IMR-90 (cell line): Measurements from ENCODE around the gene ANKRD33B. TPM values are rescaled to one million over a fixed set of nuclear protein-coding genes. Genes with fewer than 3 reads are reported as not detected.

Experiments
- ATAC-seq: fragments of 200-7000 bp; cut with Tn5 transposase; 2 replicates; pipeline ENCODE4 v1.9.1; 2020; ENCODE audit warnings: low read depth, mild to moderate bottlenecking, moderate library complexity
- BruUV-seq: library from RNA; stranded (reverse); fragments of 400-500 nt; replicated peaks from 2 replicates; lab custom pipeline; 2021; lab: Mats Ljungman, UMichigan
- CTCF ChIA-PET: fragments of 300-600 bp; formaldehyde crosslinking; extraction: SDS; loops from one replicate; lab custom pipeline; 2021; ENCODE audit warnings: antibody characterized with exemption; lab: Yijun Ruan, JAX
- POLR2A ChIA-PET: fragments of 300-600 bp; sonication (Branson Sonifier 250); formaldehyde crosslinking; loops from one replicate; lab custom pipeline; 2022; ENCODE audit warnings: antibody characterized with exemption; ENCODE audit not compliant: unreplicated experiment; lab: Charles Lee
- DNase-seq: peaks from one replicate; pipeline ENCODE4 v3.0.0; 2013
- H2AFZ ChIP-seq: replicated peaks from 2 replicates; pipeline ENCODE3; 2013; ENCODE audit warnings: low read length, mild to moderate bottlenecking; ENCODE audit not compliant: poor library complexity
- H2AK5ac ChIP-seq: 2 replicates; pipeline ENCODE4 v1.6.1; 2013; ENCODE audit warnings: low read depth, low read length, inconsistent platforms
- H2AK9ac ChIP-seq: replicated peaks from 2 replicates; pipeline ENCODE3; 2013; ENCODE audit warnings: mild to moderate bottlenecking, low read depth, low read length, moderate library complexity; ENCODE audit not compliant: poor library complexity
- H2BK120ac ChIP-seq: 2 replicates; pipeline ENCODE4 v1.6.1; 2013; ENCODE audit warnings: low read depth, low read length, inconsistent platforms
- H2BK15ac ChIP-seq: 3 replicates; pipeline ENCODE4 v1.6.1; 2013; ENCODE audit warnings: low read depth, low read length, inconsistent platforms
- H2BK20ac ChIP-seq: 2 replicates; pipeline ENCODE4 v1.6.1; 2013; ENCODE audit warnings: low read depth, mild to moderate bottlenecking, inconsistent platforms, low read length, moderate library complexity
- H2BK5ac ChIP-seq: 2 replicates; pipeline ENCODE4 v1.6.1; 2013; ENCODE audit warnings: mild to moderate bottlenecking, low read depth, low read length, inconsistent platforms; ENCODE audit not compliant: poor library complexity, severe bottlenecking
- H3K14ac ChIP-seq: replicated peaks from 2 replicates; pipeline ENCODE4 v1.6.1; 2013; ENCODE audit warnings: low read depth, low read length, inconsistent platforms
- H3K18ac ChIP-seq: 2 replicates; pipeline ENCODE4 v1.6.1; 2013; ENCODE audit warnings: low read depth, low read length, control low read depth
- H3K23ac ChIP-seq: 2 replicates; pipeline ENCODE4 v1.6.1; 2013; ENCODE audit warnings: low read depth, low read length, inconsistent platforms
- H3K27ac ChIP-seq: 2 replicates; pipeline ENCODE4 v1.5.1; 2013; ENCODE audit warnings: mild to moderate bottlenecking, control low read depth, low read length; ENCODE audit not compliant: insufficient read depth
- H3K27me3 ChIP-seq: 2 replicates; pipeline ENCODE4 v1.6.1; 2013; ENCODE audit warnings: low read length; ENCODE audit not compliant: control insufficient read depth, insufficient read depth
- H3K36me3 ChIP-seq: 2 replicates; pipeline ENCODE4 v1.6.1; 2013; ENCODE audit warnings: low read length, mixed read lengths; ENCODE audit not compliant: control insufficient read depth, insufficient read depth
- H3K4ac ChIP-seq: 2 replicates; pipeline ENCODE4 v1.6.1; 2013; ENCODE audit warnings: low read depth, low read length, inconsistent platforms
- H3K4me1 ChIP-seq: 2 replicates; pipeline ENCODE4 v1.6.1; 2013; ENCODE audit warnings: low read length, mixed read lengths; ENCODE audit not compliant: control insufficient read depth, insufficient read depth
- H3K4me2 ChIP-seq: 2 replicates; pipeline ENCODE4 v1.6.1; 2013; ENCODE audit warnings: low read depth, mild to moderate bottlenecking, control low read depth, low read length, moderate library complexity
- H3K4me3 ChIP-seq: 2 replicates; pipeline ENCODE4 v1.5.1; 2013; ENCODE audit warnings: low read depth, mild to moderate bottlenecking, control low read depth, low read length, moderate library complexity; ENCODE audit not compliant: insufficient read depth
- H3K56ac ChIP-seq: 2 replicates; pipeline ENCODE4 v1.6.1; 2013; ENCODE audit warnings: low read length, inconsistent platforms; ENCODE audit not compliant: insufficient read depth; ENCODE audit errors: extremely low read depth
- H3K79me1 ChIP-seq, 2 experiments: 2 replicates each; pipeline ENCODE4 v1.6.1; 2013; ENCODE audit warnings: low read length in 2 of 2, inconsistent platforms in 1 of 2, low read depth in 1 of 2
- H3K9ac ChIP-seq: 2 replicates; pipeline ENCODE4 v1.6.1; 2013; ENCODE audit warnings: low read depth, low read length, control low read depth
- H3K9me1 ChIP-seq: 2 replicates; pipeline ENCODE4 v1.6.1; 2013; ENCODE audit warnings: low read length, inconsistent platforms; ENCODE audit not compliant: insufficient read depth
- H3K9me3 ChIP-seq: 2 replicates; pipeline ENCODE4 v1.6.1; 2013; ENCODE audit warnings: low read length; ENCODE audit not compliant: control insufficient read depth, insufficient read depth
- H4K20me1 ChIP-seq: 2 replicates; pipeline ENCODE4 v1.6.1; 2013; ENCODE audit warnings: low read length, inconsistent platforms; ENCODE audit not compliant: insufficient read depth
- H4K5ac ChIP-seq: 2 replicates; pipeline ENCODE4 v1.6.1; 2013; ENCODE audit warnings: mild to moderate bottlenecking, low read depth, low read length, control low read depth
- H4K8ac ChIP-seq, 2 experiments: 2 replicates each; pipeline ENCODE4 v1.6.1; 2013; ENCODE audit warnings: low read depth in 2 of 2, low read length in 2 of 2, control low read depth in 1 of 2, inconsistent platforms in 1 of 2
- H4K91ac ChIP-seq: 2 replicates; pipeline ENCODE4 v1.6.1; 2013; ENCODE audit warnings: low read depth, low read length, inconsistent platforms; ENCODE audit not compliant: insufficient read depth
- BHLHE40 ChIP-seq: fragments of 150-350 bp; IDR thresholded peaks from 2 replicates; pipeline ENCODE4 v1.6.1; 2016; ENCODE audit warnings: mild to moderate bottlenecking, low read depth, low read length
- CEBPB ChIP-seq: IDR thresholded peaks from 2 replicates; pipeline ENCODE4 v1.6.1; 2012; ENCODE audit warnings: low read depth, low read length, improper control_type of control experiment
- CTCF ChIP-seq: conservative IDR thresholded peaks from 2 replicates; pipeline ENCODE4 v1.5.1; 2012; ENCODE audit warnings: mild to moderate bottlenecking, low read depth, low read length, improper control_type of control experiment
- ELK1 ChIP-seq: fragments of 150-350 bp; IDR thresholded peaks from 2 replicates; pipeline ENCODE4 v1.6.1; 2016; ENCODE audit warnings: low read depth, mild to moderate bottlenecking, low read length, moderate library complexity, borderline replicate concordance
- FOS ChIP-seq: fragments of 150-350 bp; IDR thresholded peaks from 2 replicates; pipeline ENCODE4 v1.6.1; 2016; ENCODE audit warnings: low read depth, low read length
- MAFK ChIP-seq: IDR thresholded peaks from 2 replicates; pipeline ENCODE4 v1.6.1; 2012; ENCODE audit warnings: low read depth, low read length, improper control_type of control experiment
- MAZ ChIP-seq: IDR thresholded peaks from 2 replicates; pipeline ENCODE4 v1.6.1; 2012; ENCODE audit warnings: low read depth, mild to moderate bottlenecking, low read length, improper control_type of control experiment, moderate library complexity, borderline replicate concordance
- POLR2A ChIP-seq: IDR thresholded peaks from 2 replicates; pipeline ENCODE4 v1.6.1; 2012; ENCODE audit warnings: mild to moderate bottlenecking, low read depth, low read length
- RCOR1 ChIP-seq: IDR thresholded peaks from 2 replicates; pipeline ENCODE4 v1.6.1; 2012; ENCODE audit warnings: mild to moderate bottlenecking, low read length, improper control_type of control experiment; ENCODE audit not compliant: insufficient replicate concordance
- RFX5 ChIP-seq: IDR thresholded peaks from 2 replicates; pipeline ENCODE4 v1.8.0; 2012; ENCODE audit warnings: low read depth, mild to moderate bottlenecking, low read length, moderate library complexity
- SMC3 ChIP-seq: fragments of 150-350 bp; IDR thresholded peaks from 2 replicates; pipeline ENCODE4 v1.6.1; 2016; ENCODE audit warnings: low read depth, mild to moderate bottlenecking, antibody characterized with exemption, low read length, moderate library complexity
- USF2 ChIP-seq: fragments of 150-350 bp; IDR thresholded peaks from 2 replicates; pipeline ENCODE4 v1.6.1; 2017; ENCODE audit warnings: mild to moderate bottlenecking, antibody characterized with exemption, low read length, low read depth
- WGBS, 2 experiments: methylation state at CpG; one replicate each; pipeline versions ENCODE4 v1.1.5 to v1.1.7; 2013; ENCODE audit warnings: missing lambda C conversion rate in 2 of 2; ENCODE audit not compliant: insufficient read length in 1 of 2; ENCODE audit errors: extremely low coverage in 2 of 2; 5-methylcytosine and 5-hydroxymethylcytosine counted together
- dilution Hi-C: fragments of 300-500 bp; cut with HindIII; formaldehyde crosslinking; loops from one replicate; pipeline ENCODE4 v1.14.3; 2018; ENCODE audit warnings: low sequenced_read_pairs; ENCODE audit not compliant: unreplicated experiment
- in situ Hi-C: fragments of 300-500 bp; cut with MboI; formaldehyde crosslinking; loops from 3 replicates; pipeline ENCODE4 v1.14.3; 2019; ENCODE audit warnings: low sequenced_read_pairs, inconsistent platforms, mixed read lengths
- intact Hi-C: fragments of 100-400 bp; cut with micrococcal nuclease; formaldehyde crosslinking; loops from 2 replicates; pipeline ENCODE4 v1.10.0; 2022
- polyA plus RNA-seq, 3 experiments: library from polyadenylated mRNA; depleted of rRNA; stranded (reverse); fragments of >200 nt; gene quantifications; 2 replicates each; pipeline ENCODE4 v1.2.3, GENCODE V29; 2012; ENCODE audit warnings: low replicate concordance in 1 of 3
- total RNA-seq: library from RNA; depleted of rRNA; stranded (reverse); fragments of >200 nt; gene quantifications from 2 replicates; pipeline ENCODE4 v1.2.3, GENCODE V29; 2012

ANKRD33B gene
- total and polyA plus RNA-seq, 2 of the 4 experiments (the other 2 are of a cell fraction): 2.5 to 3.3 TPM

DNA sequence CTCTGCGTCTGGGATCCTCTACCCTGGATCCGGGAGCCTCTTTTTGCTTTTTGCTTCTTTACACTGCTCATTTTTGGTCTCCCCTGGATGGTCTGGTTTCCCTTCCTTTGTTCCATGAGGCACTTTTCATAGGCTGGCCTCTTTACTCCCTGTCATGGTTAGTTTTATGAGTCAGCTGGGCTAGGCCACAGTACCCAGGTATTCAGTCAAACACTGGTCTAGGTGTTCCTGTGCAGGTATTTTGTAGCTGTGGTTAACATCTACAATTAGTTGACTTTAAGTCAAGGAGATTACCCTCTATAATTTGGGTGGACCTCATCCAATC, 17.5 kb downstream of the ANKRD33B start:
- ATAC-seq (no peak), DNase-seq (no peak)
- Histone ChIP-seq H3K14ac (0 out of 2 replicates have a peak overlapping the region, but pooled peaks have one; percentile 35), H3K4ac (no peak overlapping the region), H2AK9ac (no peak overlapping the region), H3K4me3 (no peak overlapping the region), H3K18ac (no peak overlapping the region), H3K9me1 (peaks cover 20% of the 10 kb centered on the region), H3K79me1 (peaks cover 27 to 79% of the 10 kb centered on the region in 2 experiments), H3K23ac (no peak overlapping the region), H4K91ac (no peak overlapping the region), H3K27ac (no peak overlapping the region), H2BK120ac (no peak overlapping the region), H4K8ac (no peak overlapping the region), H2AK5ac (peak overlapping the region; percentile 21; the same call in 1 of the 2 replicates), H3K4me2 (no peak overlapping the region), H2BK5ac (no peak overlapping the region), H3K9me3 (no peaks in the 10 kb centered on the region), H3K56ac (no peak overlapping the region), H2BK20ac (no peak overlapping the region), H4K5ac (no peak overlapping the region), H2BK15ac (no peak overlapping the region), H3K36me3 (peaks cover 3% of the 10 kb centered on the region; the same call in 1 of the 2 replicates), H3K9ac (no peak overlapping the region), H4K20me1 (peaks cover 70% of the 10 kb centered on the region), H3K27me3 (no peaks in the 10 kb centered on the region), H2AFZ (peak overlapping the region; percentile 17), H3K4me1 (peaks cover 14% of the 10 kb centered on the region; the same call in 1 of the 2 replicates)
- in situ Hi-C loops (no loop called here), intact Hi-C loops (no loop called here), dilution Hi-C loops (no loop called here)
- no peak for TF ChIP-seq MAZ
- no peak for TF ChIP-seq FOS
- no peak for TF ChIP-seq CEBPB
- TF ChIP-seq BHLHE40: no peak
- TF ChIP-seq MAFK: no peak
- TF ChIP-seq RCOR1: no peak
- no peak for TF ChIP-seq ELK1
- TF ChIP-seq SMC3: no peak
- no peak for TF ChIP-seq POLR2A
- TF ChIP-seq USF2: no peak
- no peak for TF ChIP-seq RFX5
- TF ChIP-seq CTCF: no peak
- WGBS, 2 experiments: no CpG with 5 or more reads among the region's 2 CpGs
- ChIA-PET CTCF (interaction anchor here (0.9 kb wide), 1 partner anchor 46 kb away, joined by 3 read pairs; no protein-coding TSS in a partner anchor), POLR2A (no interaction called here)
- BruUV-seq: no TSS peak
